Cerebellar nuclear complex (tissue), 1 donor: ENCODE data around the gene SFRP4.

Experiments used
- DNase-seq, 2 experiments: peaks; one replicate each; lab custom pipeline; 2025; lab: John Stamatoyannopoulos, UW

The SFRP4 gene

DNA sequence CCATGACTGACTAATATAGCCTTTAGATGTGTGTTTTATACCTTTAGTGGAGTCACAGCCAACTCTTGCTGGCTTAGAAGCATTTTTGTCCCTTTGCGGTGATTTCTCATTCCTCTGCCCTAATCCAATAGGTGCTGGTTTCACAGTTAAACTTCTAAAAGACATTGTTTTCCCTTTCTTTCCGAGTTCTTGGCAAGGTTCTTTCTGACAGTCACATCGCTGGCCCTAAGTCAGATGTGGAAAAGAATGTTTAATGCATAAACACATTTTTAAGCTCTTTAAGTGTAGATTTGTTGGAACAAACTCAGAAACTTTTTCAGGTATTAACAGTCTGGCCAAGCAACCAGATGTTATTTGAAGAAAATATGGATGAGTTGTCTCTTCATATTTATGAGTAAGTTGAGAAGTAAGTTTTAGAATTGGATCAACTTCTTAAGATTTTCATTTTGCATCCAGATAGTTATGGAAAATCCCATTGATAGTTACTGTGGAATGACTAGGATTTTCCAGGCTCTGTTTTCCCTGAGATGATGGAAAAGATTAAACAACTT lies 7.9 kb upstream of the SFRP4 start:
- DNase-seq = no peak

DNA sequence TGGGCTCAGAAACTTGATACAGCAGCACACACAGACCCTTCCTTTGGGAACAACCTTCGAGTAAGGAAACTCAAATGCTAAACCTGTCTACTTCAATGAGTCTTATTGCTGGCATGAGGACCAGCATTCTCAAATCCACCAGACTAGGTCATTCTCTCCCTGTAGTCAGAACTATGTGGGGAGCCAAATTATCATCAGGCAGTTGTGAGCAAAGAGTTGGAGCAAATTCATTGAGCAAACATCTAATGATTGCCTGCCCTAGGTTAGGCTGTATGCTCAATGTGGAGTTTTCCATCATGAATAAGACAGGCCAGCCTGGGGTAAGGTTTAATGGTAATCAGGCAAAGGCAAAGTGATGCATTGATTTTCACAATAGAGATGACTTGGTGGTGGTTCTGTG lies 7.4 kb upstream of the SFRP4 start:
- no peak for DNase-seq

DNA sequence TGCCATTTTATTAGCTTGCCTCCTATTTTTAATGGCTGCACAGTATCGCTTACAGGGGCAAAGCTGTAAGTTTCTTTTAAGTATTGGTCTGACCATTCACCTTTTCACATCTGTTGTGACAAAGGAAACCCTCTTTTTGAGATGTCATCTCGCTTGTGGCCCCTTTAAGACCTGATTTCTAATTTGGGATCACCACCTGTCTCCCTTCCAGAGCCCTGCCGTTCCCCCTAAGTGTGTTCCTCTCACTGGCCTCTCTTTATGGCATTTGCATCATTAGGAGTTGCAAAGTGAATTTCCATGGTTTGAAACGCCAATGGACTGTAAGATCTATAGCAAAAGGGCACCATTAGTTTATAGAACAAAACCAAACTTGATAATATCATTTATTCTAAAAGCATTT lies 5.3 kb upstream of the SFRP4 start:
- DNase-seq = peak; percentile 28 to 58

DNA sequence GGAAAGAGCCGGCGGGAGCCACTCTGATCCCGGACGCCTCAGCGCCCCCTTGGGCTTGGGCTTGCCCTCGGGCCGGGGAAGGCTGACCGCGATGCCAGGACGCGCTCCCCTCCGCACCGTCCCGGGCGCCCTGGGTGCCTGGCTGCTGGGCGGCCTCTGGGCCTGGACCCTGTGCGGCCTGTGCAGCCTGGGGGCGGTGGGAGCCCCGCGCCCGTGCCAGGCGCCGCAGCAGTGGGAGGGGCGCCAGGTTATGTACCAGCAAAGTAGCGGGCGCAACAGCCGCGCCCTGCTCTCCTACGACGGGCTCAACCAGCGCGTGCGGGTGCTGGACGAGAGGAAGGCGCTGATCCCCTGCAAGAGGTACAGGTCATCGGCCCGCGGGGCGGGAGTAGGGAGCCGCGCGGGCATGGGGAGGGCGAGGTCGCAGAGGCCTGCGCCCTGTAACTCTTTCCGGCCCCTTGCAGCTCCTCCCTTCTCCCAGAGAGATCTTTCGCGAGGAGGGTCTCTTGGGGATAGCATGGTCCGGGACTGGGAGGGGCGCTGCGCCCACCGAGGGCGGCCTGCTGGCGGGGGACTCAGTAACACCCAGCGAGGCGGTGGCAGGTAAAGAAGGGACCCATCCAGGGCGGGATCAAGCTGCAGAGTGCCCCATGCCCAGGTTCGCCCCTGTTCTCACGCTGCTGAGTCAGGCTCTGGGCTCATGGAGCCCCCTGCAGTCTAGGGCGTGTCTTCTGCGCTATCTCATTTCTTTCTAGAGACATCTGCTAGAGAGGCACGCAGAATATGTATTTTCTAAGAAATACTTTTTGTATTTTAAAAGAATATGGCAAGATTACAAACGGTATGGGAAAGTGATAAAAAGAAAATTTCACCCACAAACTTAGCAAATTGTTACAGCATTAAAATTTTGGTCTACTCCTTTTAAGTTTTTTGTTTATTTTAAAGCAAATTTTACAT lies 4.5 kb upstream of the SFRP4 start:
- no peak for DNase-seq

DNA sequence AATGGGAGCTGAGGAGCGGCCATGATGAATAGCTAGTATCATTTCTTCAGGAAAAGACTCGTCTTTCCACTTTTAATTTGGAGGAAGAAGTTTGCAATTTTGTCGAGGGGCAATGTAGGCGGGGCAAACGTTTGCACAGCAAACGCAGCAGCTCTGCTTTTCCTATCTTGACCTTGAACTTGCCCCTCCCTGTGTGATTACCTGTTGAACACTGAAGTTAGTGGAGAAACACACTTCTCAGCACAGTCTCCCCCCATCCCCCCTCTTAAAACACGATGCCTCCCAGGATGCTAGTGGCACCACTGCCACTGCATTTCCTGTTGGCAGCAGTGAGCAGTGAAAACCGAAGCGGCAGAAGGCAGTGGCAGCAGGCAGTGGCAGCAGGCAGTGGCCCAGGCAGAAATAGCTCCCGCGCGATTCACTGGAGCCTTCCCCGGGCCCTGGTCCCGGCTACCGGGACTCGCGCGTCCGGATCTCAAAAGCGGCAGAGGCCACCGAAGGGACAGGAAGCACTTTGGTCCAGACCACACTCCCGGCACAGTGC lies 3.8 kb upstream of the SFRP4 start, which contains the start of gene EPDR1:
EPDR1 (plus strand) TSS at position 336 of the 544 bp plus-strand sequence. CDS start 300 bp downstream, outside the sequence.
- DNase-seq = peak; percentile 11 to 43

DNA sequence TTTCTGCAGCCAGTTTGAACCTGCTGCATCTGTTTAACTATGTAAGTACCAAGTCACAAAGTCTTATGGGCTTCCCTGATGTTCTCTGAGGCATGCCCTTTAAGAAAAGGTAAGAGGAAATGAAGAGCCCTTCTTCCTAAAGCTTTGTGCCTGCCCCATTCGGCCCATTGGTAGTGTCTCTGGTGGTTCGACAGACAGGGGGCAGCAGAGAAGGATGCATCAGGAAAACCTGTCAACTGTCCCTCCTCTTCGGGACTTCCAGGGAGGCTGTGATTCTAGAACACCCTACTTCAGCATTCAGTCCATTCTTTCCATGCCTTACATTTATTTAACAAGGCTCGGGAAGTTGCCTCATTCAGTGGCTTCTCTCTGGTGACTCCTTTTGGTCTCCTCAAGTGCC lies 1.9 kb upstream of the SFRP4 start:
- DNase-seq = no peak

DNA sequence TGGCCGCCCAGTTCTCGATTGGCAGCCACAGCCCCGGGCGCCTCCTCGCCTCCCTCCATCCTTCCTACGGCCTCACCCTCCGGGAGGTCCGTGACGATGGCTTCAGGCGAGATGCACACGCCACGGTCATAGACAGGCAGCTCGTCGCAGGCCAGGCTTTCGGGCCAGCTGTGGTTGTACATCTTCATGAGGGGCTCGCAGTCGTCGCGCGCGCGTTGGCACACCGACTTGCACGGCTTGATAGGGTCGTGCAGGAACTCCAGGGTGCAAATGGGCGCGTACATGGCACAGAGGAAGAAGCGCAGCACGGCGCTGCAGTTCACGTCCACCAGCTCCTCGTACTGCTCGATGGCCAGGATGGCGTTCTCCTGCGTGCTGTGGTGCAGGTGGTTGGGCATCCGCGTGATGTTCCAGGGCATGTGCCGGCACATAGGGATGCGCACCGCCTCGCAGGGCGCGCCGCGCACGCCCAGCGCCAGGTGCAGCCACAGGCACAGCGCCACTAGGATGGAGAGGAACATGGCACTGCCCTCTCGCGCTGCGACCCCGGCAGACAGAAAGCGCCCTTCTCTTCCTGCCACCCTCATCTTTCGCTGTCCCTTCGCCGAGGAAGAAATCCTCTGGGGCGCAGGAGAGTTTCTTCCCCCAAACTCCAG lies 472 bp downstream of the SFRP4 start:
- no peak for DNase-seq

DNA sequence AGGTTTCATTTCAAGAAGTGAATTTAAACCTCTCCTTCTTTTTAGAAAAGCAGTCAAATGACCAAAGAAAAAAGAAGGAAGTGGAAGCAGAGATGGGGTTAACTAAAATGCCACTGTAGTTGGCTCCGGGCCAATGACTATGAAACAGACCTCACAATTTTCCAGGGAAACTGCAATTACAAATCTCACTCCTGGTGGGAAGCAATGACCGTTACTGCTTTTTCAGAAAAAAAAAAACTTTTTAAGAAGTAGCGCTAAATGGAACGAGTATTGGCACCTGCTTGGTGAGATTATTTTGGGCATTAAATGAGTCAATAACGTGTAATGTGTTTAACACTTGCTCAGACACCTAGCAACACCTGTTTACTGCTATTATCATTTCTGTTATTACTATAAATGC lies 1.2 kb downstream of the SFRP4 start:
- DNase-seq = no peak

DNA sequence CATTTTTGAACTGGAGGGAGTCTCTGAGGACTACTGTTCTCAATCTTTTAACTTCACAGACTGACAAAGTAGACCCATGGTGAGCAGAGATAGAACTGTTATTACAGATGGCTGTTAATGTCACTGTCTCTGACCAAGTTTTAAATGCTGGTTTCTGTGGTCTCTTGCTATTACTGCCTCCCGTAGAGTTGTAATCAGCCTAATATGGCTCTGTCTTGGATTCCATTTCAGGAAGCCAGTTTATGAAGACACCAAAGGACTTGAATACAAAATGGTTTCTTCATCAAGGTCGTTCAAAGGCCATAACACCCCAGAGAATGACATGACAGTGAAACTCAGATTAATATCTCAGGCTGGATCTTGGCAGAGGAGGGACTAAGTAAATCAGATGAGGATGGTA lies 3.9 kb downstream of the SFRP4 start:
- DNase-seq = no peak

DNA sequence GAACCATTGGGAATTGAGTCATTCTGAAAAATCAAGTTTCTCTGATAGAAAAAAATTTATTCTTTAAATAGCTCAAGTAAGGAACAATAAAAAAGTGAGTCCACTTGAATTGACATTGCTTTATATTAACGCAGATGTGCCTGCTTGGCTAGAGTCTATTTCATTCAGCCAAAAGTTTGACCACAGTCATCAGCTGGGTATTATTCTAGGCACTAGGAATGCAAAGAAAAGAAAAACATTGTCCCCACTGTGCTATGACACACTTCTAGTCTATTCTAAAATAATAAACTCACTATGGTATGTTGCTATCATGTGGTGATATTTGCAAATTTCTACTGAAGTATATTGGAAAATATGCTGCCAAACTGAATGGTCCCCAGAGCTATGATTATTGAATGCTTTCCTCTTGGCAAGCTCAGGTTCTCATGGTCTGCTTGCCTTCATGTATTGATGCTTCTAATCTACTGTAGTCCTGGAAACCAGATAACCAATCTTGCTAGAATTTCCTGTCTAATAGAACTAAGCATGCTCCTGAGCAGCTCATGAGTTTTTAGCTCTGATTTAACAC lies 8.3 kb downstream of the SFRP4 start:
- no peak for DNase-seq

DNA sequence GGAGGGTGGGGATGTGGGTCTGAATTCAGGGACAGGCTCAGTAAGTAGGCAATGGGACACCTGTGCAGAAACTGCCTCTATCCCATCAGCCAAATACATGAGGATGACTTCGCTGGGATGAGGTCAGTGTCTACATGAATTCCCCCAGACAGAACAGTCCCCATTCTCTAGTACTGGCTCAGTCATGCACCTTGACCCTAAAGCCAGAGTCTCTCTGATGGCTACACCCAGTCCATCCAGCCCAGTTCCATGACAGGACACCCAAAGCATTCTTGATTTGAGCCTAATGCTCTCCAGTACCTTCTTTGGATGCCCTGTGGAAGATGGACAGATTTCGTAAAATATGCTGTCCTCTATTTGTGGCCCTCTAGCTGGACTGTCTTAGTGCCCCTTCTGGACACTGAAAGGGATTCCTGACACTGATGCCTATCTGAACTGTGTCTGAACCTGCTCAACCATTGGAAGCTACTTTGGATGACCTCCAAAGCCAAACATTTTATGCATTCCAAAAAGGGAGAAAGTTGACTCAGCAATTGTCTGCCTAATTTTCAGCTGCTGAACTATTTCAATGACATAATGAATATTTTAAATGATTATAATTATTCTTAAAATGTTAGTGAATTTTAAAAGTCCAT lies 14.6 kb downstream of the SFRP4 start:
- no peak for DNase-seq

DNA sequence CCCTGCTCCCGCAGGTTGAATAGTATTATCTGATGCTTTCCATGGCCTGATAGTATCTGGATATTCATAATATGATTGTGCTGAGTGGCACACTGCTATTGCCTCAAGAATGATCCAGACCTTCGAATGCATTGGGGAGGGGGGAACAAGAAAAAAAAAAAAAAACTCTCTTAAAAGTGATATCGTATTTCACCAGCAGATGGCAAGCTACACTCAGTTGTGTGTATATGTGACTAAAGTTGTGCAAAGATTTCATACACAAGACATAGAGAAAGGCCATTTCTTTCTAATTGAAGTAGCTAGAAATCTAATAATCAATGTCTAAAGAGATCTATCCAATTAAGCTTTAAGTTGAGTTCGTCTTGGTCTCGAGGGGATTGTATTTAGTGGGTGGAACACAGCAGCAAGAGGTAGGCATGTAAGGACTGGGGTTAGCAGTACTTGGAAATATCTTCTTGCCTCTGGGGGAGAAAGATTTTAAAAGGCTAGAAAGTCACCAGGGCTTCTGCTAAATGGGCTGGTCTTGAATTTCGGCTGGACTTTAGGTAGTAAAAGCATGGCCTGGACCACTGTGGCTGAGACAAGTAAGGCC lies 15.3 kb downstream of the SFRP4 start:
- no peak for DNase-seq

DNA sequence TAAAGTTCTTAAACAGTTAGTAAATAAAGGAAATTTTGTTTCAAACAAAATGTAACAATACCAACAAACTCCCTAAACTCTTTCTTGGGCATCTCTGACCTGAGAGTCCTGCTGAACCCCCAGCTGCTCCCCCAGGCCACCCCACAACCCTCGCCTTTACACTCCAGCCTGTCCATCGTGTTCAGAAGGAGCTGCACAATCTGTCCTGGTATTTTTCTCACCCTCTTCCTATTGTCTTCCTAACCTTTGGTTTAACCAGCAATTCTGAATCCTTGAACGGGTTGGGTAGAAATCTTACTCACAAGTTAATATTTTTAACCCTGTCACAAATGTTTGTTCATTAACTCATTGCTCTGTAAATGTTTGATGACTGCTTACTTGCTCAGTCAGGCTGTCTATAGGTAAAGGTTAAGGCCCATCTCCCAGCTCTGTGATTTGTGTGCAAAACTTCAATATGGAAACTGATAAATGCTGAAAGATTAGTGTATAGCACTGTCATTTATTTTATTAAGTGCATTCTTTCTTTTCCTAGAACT lies 16.8 kb downstream of the SFRP4 start:
- no peak for DNase-seq

DNA sequence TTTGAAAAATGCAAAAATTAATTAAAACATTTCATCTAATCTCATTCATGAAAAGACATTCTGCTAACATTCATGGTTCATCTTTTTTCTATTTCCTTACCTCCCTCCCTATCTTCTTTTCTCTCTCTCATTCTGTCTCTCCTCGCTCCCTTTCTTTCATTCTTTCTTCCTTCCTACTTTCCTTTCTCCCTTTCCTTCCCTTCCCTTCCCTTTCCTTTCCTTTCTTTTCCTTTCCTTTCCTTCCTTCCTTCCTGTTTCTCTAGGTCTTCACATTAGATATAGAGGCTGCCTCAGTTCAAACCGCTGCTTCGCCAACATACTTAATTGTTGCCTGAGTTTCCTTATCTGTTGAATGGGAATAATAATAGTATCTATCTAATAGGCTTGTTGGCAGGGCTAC lies 21.9 kb downstream of the SFRP4 start:
- no peak for DNase-seq

DNA sequence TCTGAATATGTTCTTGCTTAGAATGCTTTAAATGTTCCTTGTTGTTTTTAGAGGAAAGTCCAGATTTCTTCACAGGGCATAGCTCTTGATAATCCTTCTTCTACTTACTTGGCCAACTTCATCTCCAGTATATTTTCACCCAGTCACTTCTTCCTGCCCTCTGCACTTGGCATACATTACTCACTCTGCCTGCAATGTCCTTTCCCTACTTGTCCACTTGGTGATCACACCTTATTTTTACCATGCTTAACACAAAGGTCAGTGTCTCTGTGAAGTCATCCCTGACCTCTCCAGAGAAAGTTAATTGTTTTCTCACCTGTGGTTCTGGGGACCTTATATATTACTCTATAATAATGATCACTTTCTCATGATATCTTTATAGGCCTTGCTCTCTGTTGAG lies 23.3 kb downstream of the SFRP4 start:
- no peak for DNase-seq

DNA sequence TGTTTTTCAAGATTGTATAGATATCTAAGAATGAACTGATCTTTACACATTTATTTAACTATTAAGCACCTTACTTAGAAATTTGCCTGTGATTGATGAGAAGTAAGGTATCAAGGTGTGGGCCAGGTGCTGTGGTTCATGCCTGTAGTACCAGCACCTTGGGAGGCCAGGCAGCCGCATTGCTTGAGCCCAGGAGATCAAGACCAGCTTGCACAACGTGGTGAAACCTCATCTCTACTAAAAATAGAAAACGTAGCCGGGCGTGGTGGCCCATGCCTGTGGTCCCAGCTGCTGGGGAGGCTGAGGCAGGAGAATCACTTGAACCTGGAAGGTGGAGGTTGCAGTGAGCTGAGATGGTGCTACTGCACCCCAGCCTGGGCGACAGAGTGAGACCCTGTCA lies 34.5 kb downstream of the SFRP4 start:
- DNase-seq = no peak
